GM12864 (cell line): Measurements from ENCODE around the gene GNAL.

Source experiments
- DNase-seq: peaks from one replicate; pipeline ENCODE4 v3.0.0-alpha.2; 2011; ENCODE audit warnings: low read depth
- H3K4me3 ChIP-seq: 2 replicates; pipeline ENCODE4 v1.5.1; 2011; ENCODE audit warnings: mild to moderate bottlenecking, low read depth, low read length, control low read depth
- CTCF ChIP-seq: IDR thresholded peaks from 2 replicates; pipeline ENCODE4 v1.5.1; 2011; ENCODE audit warnings: low read depth, mild to moderate bottlenecking, moderate library complexity, low read length, control low read depth, inconsistent platforms; ENCODE audit errors: missing control alignments

Gene GNAL

DNA sequence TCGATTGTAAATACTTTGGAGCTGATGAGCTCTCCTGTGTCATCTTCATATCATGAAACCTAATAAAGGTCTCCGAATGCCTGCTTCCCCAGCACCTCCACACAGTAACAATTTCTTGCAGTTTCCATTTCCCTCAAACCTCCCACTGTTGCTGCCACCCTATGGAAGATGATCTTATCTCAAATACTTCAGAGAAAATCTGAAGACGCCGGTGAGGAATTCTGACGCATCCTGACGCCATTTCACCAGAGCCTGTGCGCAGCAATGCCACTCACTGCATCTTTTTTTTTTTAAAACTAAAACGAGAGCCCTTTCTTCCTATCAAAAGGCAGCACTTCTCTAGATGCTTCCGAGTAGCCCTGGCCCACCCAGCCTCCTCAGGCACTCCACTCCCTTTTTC, 31.9 kb upstream of the GNAL start:
- H3K4me3 ChIP-seq: no peak overlapping the region
- no peak for DNase-seq
- TF ChIP-seq CTCF: no peak

- no peak for DNase-seq
- TF ChIP-seq CTCF: no peak
- H3K4me3 ChIP-seq: no peak overlapping the region
Measured at GRCh38 chr18:11657554-11657953, 31.5 kb upstream of the GNAL start.

GRCh38 chr18:11658019-11658418, 31.0 kb upstream of the GNAL start:
- H3K4me3 ChIP-seq: no peak overlapping the region
- TF ChIP-seq CTCF: no peak
- DNase-seq: no peak

GRCh38 chr18:11658989-11659388, 30.1 kb upstream of the GNAL start:
- DNase-seq: no peak
- no peak for TF ChIP-seq CTCF
- H3K4me3 ChIP-seq: no peak overlapping the region

GRCh38 chr18:11660691-11661090, 28.4 kb upstream of the GNAL start:
- no peak for TF ChIP-seq CTCF
- DNase-seq: no peak
- no peak overlapping the region for H3K4me3 ChIP-seq

GRCh38 chr18:11661430-11661829, 27.6 kb upstream of the GNAL start:
- no peak for TF ChIP-seq CTCF
- H3K4me3 ChIP-seq: no peak overlapping the region
- DNase-seq: no peak

DNA sequence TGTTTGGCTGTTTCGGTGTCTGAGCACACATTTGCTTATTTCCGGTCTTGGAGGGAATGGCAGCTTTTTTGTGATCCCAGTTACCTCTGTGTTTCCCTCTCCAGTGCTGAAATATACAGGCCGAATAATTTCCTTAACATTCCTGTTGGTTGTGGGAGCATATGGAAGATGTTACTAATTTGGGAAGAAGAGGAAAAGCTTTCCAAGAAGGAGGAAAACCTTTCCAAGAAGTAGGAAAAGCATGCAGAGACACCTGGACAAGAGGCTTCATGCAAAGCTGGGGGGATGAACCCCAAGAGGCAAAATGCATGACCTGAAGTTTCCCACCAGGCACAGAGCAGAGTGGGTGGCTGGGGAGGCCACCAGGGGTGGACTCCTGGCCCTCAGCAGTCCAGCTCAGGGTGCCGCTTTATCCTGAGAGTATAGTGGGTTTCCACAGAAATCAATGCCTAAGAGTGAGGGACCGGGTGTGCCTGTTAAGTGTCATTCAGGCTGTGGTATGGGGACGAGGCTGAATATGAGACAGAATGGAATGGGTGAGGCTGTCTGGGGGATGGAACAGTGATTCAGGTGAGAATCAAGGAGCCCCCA, 25.5 kb upstream of the GNAL start:
- no peak for TF ChIP-seq CTCF
- DNase-seq: no peak
- H3K4me3 ChIP-seq: no peak overlapping the region
